DMS114 treated with DMSO at 0.1 percent for 48 hours (cell line): ENCODE data around the gene FGF5.
"Not testable (repeated sequence)": the region's sequence is repeated elsewhere in the genome, so short reads cannot be mapped to it uniquely, and the experiment has no call there.

Experiments used
- DNase-seq: peaks from one replicate; lab custom pipeline; 2025; ENCODE audit not compliant: unreplicated experiment; lab: John Stamatoyannopoulos, UW

Gene FGF5, protein sequence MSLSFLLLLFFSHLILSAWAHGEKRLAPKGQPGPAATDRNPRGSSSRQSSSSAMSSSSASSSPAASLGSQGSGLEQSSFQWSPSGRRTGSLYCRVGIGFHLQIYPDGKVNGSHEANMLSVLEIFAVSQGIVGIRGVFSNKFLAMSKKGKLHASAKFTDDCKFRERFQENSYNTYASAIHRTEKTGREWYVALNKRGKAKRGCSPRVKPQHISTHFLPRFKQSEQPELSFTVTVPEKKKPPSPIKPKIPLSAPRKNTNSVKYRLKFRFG

DNA sequence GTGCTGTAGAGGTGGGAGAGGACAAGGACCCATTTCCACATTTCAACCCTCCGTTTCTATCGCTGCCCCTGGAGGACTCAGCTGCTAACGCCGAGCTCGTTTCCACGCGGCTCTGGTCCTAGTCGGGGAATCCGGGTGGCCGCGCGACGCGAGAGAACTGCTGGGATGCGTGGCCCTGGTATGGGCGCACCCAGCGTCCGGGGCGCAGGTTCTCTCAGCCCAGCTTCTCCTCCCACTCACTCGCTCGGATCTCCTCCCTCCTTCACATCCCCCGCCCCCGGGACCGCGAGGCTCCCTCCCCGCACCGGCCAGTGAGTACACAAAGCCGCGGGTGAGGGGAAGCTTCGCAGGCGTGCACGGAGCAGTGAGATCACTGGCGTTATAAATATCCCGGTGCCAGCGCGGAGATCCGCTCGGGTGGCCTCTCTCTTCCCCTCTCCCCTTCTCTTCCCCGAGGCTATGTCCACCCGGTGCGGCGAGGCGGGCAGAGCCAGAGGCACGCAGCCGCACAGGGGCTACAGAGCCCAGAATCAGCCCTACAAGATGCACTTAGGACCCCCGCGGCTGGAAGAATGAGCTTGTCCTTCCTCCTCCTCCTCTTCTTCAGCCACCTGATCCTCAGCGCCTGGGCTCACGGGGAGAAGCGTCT lies at the start of gene FGF5:
FGF5 (plus strand) TSS at position 412 of the 649 bp plus-strand sequence; CDS start at position 573, 161 bp downstream.
- DNase-seq, result no peak

DNA sequence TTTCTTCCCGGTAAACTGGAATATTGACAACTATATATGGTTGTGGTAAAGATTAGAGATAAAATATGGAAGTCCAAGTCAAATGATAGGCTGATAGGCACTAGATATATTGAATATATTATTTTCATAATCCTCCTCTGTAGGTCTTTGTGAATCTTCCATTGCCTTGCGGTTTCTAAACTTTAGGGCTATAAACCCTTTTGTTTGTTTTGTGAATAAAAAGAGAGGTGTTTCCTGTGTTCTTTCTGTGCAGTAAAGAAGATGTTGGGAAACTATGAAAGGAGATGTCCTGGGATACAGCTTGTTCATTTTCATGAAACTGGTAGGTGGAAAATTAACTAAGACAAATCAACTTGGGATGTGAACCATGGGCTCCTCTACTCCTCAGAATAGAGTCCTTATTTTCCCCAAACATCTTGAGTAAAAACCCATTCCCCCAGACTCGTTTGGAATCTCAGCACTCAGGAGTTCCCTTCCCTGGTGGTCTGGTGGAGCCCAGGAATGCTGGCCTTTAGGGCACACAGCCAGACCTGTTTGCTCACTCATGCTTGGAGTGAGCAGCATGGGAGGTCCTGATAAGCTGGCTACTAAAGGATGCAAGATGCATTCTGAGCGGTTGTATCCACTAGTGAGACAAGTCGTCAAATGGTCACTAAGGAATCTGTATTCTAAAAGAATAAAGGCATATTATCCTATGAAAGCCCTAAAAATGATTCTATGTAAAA lies 47.0 kb upstream of the FGF5 start:
- no peak for DNase-seq

DNA sequence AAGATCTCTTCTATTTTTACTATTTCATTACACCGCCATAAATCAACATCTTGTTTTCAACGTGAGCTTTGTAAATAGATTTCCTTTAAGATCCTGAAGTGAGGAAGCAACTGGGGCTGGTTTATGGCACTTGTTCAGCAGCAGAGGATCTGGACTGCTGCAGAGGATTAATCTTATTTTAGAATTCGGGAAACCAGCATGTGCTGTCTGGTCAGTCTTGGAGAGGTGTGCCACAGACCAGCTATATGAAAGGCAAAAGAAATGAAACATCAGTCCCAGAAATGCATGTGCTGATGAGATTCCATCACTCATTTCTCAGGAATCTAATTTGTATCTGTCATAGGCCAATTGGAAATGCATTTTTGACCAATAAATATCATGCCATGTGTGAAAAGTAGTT lies 45.8 kb upstream of the FGF5 start:
- DNase-seq, result no peak

DNA sequence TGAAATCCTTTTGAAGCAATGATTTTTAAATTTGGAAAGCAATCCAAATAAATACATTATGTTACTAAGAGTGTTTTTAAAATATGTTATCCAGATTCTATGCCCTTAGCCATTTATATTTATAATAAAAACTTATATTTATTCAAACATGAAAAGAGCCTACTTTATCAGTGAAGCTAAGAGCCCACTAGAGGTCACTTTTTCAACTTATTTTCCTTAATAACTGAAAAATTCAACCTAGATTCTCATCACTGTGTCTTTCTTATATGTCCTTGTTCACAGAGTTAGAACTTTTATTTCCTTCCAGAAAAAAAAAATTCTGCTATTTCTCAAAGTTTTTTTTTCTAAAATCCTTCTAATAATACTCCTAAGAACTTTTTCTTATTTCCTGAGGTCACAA lies 45.3 kb upstream of the FGF5 start:
- no peak for DNase-seq

DNA sequence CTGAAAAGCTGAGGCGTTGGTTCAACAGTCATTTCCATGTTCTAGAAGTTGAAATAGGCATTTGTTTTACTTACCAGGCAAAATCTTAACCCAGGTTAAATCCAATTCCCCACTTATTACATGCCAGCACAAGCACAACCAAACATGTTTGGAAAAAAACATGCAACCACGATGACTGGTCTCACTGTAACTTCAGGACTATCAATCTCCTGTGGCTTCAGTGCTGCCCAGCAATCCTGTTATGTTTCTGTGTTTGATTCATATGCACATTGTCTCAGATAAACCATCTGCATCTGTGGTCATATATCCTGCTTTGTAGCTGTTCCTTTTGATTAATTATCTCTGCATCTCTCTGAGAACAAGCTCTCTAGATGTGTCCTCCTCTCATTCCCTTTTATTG lies 40.9 kb upstream of the FGF5 start:
- DNase-seq, result no peak

DNA sequence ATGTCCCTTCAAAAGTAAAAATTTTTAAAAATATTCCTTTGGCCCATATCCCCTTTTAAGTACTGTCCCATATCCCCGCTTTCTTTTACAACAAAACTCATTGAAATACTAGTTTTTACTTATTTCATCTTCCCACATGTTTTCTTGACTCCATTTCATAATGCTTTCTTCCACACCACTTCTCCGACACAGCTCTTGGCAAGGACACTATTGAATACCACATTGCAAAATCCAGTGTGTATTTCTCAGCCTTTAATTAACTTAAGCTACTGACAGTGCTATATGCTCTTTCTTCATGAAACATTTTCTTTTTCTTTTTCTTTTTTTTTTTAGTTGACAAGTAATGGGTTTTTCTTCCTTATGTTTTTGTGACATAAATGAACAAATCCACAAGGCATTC lies 40.4 kb upstream of the FGF5 start:
- DNase-seq, result no peak

DNA sequence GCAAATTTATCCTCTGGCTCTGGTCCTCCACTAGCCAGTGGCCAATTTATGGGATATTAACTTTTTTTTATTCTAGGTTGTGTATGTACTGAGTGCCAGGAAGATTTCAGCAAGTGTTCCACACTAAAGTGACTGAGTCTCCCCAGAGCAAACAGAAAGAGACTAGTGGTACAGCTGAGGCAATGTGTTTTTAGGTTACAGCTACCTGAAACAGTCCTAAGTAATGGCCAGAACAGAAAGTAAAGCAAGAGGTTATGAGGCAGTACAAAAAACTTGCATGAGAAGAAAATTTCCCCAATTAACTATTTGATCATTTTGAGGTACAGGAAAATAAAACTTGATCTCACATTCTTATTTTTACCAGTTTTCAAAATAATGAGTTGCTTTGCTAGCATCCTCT lies 38.0 kb upstream of the FGF5 start:
- no peak for DNase-seq

DNA sequence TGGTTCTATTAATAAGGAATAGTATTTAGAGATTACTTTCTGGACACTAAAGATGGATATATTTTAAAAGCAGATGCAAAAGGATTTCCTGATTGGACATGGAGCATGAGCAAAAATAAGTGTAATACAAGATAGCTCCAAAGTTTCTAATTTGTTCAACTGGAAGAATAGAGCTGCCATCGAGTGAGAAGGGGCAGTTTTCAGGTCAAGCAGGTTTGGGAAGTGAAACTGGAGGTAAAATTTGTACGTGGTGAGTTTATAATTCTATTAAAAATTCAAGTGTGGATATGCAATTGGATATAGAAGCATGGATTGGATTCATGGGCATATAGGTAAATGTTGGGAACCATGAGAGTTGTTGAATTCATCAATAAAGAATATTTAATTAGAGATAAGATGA lies 37.3 kb upstream of the FGF5 start:
- no peak for DNase-seq

DNA sequence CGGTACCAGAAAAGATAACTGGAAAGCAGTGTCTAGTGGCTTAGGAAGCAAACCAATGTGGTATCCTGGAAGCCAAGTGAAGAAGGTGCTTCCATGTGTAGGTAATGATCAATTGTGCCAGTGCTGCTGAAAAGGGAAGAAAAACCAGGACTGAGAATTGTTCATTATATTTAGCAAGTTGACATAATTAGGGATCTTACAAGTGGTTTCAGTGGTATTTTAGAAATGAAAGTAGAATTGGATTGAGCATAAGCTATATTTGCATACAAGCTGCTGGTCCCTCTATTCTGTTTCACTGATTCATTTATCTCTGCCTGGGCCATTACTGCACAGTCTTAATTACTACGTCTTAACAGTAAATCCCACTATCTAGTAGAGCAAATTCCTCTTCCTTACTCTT lies 36.9 kb upstream of the FGF5 start:
- no peak for DNase-seq

DNA sequence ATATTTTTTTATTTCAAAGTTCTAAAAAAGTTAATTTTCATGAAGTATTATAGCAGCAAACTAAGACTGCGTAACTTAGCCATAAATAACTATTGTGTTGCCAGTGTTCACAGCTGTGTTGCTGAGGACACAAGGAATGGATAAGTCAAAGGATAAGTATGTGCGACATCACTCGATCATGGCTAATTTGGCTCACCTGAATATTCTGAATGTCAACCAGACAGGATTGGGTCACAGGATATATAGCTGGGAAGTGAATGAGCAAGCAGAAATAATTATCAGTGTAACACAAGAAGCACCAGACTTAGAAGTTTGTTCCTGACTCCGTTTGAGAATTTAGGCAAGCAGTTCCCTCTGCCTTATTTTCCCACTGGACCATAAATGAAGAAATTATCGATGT lies 35.3 kb upstream of the FGF5 start:
- DNase-seq, result no peak

DNA sequence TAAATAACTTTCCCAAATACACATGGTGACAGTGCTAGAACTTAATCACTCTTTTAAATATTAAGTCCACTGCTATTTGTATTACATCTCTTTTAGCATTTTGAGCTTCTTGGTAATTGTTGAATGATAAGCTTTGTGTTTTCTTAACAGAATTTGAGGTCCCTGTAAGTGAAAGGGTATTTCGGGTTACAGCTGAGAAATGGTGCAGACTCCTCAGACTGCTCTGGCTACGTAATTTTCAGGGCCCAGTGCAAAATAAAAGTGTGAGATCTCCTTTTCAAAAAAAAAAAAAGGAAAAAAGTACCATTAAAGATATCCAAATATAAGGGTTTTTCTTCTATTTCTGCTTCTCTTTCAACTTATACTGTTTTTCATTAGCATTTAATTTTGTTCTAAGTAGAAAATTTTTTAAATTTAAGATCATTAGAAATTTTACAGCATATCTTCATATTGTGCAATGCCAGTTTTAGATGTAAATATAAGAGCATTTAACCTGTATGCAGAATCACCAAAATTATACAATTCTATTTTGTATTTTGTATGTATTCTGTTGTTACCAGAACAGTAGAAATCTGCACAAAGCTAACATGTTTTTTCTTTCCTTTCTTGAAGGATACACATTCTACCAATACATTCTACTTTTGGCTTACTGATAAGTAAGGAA lies 33.6 kb upstream of the FGF5 start:
- no peak for DNase-seq

DNA sequence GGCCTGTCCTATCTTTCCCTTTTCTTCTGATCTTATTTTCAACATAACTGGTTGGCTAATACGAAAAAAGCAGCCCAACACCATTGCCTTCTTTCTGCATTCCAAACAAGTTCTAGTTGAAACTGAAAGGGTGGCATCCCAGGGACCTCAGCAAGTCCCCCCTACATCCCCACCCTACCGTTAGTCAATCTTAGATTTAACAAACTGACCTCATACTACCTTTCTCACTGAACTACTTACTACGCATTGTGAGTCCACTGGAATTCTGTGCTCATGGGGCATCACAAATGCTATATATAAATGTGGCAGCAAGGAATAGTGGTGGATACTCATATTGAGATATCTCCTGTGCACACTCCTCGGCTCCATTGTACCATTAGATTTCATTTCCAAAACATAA lies 33.1 kb upstream of the FGF5 start:
- DNase-seq, result no peak

DNA sequence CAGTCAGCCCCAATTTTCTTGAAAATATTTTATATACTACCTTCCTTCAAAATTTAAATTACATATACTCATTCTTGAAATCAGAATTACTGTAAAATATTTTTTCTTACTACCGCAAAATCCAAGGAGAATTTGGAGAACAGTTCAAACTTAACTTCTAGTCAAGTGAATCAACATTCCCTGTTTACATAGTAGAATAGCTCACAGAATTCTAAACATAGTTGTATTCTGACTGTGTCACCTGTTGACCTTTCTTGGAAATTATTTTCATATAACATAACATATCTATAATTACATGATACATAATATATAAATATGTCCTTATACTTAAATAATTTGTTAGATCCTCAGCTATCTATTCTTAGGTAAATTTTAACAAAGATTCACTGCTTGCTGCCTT lies 31.0 kb upstream of the FGF5 start:
- no peak for DNase-seq

DNA sequence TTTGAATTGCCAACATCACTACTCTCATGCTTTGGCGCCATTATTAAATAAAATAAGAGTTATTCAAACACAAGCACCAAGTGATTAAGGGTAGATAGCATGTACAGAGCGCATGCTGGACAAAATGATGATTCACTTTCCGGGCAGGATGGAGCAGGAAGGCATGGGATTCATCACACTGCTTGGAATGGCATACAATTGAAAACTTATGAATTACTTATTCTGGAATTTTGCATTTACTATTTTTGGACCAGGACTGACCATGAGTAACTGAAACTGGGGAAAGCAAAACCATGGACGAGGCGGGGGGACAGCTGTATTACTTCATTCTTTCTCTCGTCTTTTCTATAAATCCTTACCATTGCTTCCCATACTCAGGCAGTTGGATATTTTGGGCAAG lies 28.5 kb upstream of the FGF5 start:
- no peak for DNase-seq

DNA sequence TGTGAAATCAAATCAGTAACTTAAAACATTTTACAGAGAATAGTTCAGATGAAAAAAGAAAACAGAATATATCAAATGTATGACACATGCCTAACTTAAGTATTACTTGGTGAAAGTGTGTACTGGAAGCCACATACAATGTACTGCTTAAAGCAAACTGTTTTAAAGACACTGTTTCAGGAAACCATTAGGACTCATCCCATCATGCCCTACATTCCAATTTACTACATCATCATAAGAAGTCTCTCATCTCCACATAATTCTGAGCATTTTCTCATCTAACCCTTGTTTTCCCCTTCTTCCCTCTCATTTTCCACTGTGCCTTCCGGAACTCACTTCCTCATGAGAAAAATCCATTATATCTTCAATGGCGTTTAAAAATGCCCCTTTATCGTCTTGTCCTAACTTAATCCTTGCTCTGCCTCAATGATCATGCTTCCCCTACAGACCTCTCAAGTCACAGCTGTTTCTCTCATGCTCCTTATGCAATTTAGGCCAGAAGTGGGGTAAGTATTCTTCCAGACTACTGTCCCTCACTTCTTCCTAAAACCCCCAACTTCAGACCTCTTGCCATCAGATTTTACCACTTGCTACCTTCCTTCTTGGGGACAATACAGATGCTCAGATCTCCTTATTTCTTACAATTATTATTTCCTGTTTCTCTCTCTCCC lies 26.8 kb upstream of the FGF5 start:
- no peak for DNase-seq

DNA sequence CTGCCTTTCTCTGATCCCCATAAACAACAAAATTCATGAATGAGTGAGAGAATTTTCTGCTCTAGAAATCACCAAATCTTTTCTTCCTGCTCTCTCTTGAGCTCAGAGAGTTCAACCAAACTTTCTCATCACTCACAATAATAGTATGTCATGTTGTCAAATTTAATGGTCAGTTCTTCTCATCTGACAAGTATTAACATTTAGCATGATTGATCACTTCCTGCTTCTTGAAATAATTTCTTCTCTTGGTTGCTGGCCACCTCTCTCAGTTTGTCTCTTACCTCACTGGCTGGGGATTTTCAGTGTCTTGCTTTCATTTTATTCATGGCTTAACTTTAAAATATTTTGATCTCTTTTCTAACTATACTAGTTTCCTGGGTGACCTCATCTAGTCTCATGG lies 25.5 kb upstream of the FGF5 start:
- DNase-seq, result no peak

DNA sequence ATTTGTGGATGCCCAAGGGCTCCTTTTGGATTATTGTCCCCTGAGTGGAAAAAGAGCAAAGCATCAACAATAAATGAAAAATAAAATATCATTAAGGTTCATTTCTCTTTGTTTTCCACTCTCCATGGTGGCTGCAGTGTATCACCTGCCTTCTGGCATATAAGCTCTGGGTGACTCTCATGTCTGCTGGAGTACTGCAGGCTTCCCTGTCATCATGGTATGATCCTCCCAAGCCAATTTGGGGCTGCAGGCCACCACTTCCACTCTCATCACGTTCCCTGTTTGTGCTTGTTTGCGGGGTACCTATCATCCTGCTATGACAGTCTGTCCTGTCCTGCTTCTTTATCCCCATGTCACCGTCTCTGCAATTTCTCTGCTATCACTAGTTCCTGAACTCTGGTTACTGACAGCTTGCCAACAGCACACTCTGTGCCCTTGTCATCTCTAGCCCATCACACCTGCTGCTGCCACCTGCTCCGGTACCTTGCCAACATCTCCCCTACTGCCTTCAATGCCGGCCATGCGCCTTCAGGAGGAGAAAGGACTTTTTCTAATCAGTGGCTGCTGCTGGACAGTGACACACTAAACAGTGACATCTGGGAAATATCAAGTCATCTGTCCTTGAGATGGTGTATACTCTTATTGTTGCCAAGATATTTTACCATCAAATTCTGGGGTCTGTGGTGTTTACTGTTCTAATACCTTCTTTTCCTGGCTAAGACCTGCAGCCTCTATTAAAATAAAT lies 23.0 kb upstream of the FGF5 start:
- DNase-seq, result no peak

DNA sequence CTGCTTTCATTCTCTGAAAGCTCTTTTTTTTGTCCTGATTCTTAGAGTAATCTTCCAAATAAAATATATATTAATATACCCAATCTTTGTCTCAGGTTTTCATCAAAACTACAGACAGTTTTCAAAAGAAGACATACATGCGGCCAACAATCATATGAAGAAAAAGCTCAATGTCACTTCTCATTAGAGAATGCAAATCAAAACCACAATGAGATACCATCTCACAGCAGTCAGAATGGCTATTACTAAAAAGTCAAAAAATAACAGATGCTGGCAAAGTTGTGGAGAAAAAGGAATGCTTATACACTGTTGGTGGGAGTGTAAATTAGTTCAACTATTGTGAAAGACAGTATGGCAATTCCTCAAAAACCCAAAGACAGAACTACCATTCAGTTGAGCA lies 19.0 kb upstream of the FGF5 start:
- DNase-seq, result not testable (repeated sequence)

DNA sequence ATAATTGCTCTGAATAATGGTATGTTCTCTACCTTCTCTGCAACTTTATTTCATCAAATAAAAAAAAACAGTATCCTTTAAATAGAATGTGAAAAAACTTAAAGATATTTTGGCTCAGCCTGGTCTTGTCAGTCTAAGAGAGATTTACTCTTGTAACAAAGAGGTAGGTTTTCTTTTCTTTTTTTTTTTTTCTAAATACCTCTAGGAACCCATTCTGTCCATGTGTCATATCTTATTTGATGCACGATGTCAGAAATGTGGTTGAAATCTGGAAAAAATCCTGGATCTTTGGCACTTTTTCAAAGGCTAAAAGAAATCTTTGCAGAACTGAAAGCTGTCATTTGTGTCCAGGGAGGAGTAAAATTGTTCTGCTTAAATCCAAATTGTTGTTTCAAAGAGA lies 17.3 kb upstream of the FGF5 start:
- no peak for DNase-seq

DNA sequence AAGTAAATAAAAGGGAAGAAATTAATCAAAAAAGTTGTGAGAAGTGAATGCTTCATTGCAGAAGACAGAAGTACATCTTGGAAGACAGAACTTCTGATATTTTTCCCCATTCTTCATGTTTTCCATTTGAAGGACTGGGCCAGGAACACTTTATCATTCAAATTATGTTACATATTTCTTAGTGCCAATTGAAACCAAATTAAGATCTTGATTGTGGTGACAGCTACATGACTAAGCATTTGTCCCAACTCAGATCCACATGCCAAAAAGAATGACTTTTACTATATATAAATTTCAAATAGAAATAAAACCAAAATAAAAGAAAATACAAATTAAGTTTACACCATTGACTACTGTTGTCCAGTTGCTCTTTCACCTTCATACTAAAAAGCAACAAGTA lies 14.0 kb upstream of the FGF5 start:
- no peak for DNase-seq

DNA sequence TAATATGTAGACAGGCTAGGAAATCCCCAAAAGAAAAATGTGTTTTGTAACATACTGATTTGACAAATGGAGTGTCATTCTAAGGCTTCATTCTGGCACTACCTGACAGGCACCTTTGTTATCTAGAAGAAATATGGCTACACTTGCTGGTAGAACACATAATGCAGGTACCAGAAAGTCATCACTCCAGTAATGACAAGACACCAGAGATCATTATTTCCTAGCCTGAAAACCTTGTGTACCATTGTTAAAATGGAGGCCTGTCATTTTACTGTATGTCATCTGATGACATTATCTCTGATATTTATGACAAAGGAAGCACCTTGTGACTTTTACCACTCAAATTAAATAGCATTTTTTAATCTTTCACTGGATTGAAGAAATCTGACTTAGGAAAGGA lies 13.5 kb upstream of the FGF5 start:
- no peak for DNase-seq
